GM21381 (cell line): ENCODE data around the gene DCP2.
A peak's percentile ranks its signal among the peaks of the same experiment; 100 is the strongest.

ENCODE experiments used
- ATAC-seq: cut with Tn5 transposase; IDR thresholded peaks from one replicate; pipeline ENCODE4 v1.9.1; 2021; ENCODE audit warnings: mild to moderate bottlenecking, moderate library complexity; ENCODE audit not compliant: unreplicated experiment

Gene DCP2

DNA sequence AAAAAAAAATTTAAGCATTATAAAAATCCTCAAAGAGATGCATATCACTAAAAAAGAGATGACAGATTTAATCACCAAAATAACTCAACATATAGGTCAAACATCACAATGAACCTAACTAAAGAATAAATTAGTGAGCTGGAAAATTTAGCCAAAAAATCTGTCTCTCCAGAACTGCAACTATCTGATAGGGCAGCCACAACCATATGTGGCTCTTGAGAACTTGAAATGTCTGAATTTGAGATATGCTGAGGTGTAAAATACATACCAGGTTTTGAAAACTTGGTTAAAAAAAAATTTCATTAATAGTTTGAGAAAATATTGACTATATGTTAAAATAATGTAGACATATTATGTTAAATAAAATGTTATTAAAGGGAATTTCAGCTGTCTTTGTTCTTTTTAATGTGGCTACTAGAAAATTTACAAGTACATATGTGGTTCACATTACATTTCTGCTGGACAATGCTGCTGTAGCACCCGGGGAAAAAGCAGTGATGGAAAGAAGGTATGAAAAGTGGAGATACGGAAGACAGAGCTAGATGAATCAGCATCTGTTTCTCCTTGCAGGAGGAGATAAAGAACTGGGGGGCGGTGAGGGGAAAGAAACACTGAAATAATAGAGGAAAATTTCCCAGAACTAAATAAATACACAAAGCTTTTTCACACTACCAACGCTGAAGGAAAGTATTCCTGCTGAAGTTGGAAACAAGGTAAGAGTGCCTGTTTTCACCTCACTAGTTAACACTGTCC is 66.1 kb downstream of the DCP2 start:
- ATAC-seq = no peak

- ATAC-seq = no peak
These were observed 66.9 kb downstream of the DCP2 start for GRCh38 chr5:113043491-113043931.

DNA sequence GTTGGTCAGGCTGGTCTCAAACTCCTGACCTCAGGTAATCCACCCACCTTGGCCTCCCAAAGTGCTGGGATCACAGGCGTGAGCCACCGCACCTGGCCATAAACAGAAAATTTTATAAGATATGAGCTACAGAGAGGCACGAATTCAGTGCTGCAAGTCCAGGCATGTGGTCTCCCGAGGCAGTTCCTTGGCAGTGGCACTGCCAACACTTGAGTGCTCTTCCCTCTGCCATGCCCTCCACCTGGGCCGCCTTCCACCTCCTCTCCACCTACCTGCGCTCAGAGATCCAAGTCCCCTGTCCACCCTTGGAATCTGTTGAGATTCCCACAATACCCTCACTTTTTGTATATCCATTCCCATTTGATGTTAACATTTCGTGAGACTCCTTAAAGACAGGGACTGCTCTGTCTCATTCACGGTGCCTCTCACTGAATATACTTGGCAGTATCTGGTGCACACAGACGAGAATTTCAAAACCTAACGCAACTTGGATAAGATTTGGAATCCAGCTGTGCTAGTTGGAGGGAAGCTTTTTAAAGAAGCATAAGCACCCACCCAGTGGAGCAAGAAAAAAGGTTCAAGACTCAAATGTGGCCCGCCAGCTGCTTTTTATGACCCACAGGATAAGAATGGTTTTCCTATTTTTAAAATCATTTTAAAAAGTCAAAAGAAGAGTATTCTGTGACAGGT is 68.3 kb downstream of the DCP2 start:
- no peak for ATAC-seq

DNA sequence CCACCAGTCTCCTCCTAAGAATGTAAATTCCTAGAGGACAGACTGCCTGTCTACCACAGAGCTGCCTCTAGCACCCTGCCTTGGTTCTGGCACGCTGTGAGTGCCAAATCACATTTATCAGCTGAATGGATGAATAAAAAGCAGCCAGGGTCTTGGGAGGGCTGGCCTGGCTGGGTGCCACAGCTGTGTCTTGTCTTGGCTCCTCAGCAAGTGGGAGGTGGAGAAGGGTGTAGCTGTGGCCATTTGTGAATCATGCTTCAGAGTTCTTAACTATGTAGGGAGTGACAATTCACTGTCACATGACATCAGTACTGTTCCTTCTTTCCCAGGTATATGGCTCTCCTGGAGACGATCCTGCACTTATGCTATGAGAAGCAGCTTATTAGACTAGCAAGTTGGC is 70.6 kb downstream of the DCP2 start:
- ATAC-seq = no peak

- peak; percentile 91 for ATAC-seq
These were observed 71.4 kb downstream of the DCP2 start for GRCh38 chr5:113047733-113048652.

DNA sequence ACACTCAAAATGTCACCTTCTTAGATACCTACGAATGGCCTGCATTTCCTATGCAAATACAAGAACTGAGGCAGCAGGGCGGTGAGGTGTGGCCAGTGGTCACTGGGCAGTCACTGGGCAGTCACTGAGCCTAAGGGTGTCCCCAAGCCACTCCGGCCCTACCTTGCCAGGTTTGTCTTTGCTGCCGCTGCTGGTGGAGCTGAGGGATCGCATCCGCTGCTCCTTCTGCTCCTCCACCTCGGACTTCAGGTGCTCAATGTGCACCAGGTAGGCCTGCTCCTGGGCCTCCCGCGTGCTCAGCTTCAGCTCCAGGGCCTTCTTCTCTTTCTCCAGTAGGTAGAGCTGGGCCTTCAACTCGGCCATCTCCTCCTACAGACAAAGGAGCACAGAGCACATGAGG is 72.3 kb downstream of the DCP2 start:
- ATAC-seq = no peak

DNA sequence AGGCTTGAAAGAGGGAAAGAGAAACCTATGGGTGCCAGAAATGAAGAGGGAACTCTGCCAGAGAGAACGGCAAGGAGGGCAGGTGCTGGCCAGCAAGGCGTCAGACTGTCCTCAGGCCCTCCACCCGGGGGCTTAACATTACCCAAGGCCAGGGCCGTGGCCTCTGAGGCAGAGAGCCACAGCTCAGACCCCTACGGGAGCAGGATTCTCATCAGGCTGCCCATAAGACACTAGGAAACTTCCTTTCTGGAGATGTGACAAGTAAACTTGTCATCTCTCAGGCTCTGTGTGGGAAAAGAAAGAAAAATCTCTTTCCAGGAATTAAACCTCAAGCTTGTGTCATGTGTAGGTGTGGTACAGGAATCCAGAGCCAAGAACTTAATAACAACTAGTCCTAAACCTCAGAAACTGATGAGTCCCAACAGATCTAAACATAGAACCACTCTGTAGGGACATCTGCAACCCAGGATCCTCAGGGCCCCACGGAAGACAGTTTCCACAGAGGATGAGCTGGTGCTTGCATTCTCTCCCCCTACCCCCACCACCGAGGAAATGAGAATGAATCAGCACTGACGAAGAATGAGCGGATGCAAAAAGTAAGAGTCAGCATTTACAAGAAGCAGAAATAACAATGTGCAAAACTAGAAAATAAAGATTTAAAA is 74.3 kb downstream of the DCP2 start:
- ATAC-seq = no peak

DNA sequence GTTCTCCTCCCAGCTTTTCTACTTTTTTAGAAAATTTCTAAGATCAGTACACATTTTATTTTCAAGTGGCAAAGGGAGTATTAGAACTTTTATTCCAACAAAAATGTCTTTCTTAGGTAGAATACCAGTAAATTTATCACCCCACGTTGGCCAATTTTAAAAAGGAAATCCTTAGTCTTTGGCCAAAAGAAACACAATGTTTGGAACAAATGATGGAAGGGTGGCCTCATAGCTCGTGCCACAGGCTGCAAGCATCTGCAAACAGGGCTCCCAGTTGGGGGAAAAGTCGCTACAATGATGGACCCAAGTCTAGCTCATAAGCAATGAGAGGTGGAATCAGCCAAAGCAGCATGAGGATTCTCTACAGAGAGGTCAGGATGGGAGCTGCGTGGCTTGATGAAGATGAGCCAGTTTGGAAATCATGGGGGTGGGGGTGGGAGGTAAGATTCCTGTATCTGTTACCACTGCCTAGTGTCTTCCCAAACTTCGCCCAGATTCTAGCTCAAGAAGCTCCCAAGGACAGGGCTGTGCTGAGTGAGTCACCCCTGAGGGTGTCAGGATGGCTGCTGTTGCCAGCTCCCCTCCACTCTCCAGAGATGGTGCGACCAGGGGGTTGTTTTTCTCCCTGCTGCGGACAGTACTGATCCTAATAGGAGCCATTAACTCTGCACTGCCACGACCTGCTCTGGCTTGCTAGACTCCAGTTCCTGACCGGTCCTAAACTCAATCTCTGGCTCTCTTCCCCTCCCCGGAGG is 75.6 kb downstream of the DCP2 start:
- no peak for ATAC-seq

GRCh38 chr5:113053511-113053995 is 77.0 kb downstream of the DCP2 start:
- no peak for ATAC-seq

DNA sequence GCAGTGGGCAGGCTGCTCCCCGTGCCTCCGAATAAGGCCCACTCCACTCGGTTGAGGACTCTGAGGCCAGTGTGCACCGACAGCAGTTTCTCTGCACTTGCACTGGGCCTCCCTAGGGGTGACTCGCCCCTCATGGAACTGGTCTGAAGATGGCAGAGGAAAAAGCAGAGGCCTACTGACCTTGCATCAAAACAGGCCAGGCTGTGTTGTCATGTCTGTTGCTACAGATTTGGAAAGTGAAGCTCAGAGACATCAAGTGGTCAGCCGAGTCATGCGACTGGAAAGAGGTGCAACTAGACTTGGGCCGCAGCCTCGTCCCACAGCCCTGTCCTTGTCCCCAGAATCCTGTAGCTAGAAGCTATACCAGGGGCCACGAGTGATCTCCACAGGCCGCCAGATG is 78.3 kb downstream of the DCP2 start:
- ATAC-seq = no peak

GRCh38 chr5:113056988-113057387 is 80.4 kb downstream of the DCP2 start:
- ATAC-seq = no peak

DNA sequence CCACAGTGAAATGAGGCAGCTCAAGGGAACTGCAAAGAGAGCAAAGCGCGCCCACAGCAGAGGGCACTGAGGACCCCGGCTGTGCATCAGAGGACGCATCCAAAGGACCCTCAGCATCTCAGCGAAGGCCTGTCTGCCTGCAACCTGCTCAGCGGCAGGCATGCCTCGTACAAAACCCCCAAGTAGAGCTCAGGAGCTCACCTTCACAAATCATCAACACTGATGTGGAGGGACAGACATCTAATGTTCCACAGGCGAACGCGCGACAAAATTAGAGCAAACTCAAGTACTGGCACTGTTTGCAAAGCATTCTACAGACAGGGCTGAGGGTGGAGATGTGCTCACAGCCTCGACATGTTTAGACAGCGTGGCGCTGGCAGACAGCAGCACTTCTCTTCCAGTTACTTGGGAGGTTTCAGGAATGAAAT is 81.0 kb downstream of the DCP2 start:
- ATAC-seq = no peak

GRCh38 chr5:113058269-113058668 is 81.7 kb downstream of the DCP2 start:
- no peak for ATAC-seq

DNA sequence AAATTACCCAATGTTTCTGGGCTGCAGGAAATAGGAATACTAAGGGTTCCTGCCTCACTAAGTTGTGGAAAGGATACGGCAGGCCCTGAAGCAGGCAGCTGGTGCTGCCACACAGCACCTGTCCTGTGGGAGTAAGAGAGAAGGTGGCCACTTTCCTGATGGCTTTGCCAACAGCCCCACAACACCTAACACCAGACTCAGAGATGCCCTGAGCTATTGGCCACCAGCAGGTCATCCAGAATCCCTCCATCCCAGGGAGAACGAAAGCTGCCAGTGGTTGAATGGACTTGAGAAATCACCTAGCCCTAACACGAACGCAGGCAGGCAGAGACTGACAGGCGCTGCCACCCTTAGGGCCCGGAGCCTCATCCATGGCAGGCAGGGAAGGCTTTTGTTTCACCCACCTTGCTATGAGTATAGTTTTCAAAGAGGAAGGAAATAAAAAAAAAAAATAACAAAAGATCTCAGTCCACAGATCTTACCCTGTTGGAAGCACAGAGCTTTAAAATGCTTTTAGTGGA is 82.2 kb downstream of the DCP2 start:
- no peak for ATAC-seq

GRCh38 chr5:113059232-113060040 is 82.8 kb downstream of the DCP2 start:
- no peak for ATAC-seq

DNA sequence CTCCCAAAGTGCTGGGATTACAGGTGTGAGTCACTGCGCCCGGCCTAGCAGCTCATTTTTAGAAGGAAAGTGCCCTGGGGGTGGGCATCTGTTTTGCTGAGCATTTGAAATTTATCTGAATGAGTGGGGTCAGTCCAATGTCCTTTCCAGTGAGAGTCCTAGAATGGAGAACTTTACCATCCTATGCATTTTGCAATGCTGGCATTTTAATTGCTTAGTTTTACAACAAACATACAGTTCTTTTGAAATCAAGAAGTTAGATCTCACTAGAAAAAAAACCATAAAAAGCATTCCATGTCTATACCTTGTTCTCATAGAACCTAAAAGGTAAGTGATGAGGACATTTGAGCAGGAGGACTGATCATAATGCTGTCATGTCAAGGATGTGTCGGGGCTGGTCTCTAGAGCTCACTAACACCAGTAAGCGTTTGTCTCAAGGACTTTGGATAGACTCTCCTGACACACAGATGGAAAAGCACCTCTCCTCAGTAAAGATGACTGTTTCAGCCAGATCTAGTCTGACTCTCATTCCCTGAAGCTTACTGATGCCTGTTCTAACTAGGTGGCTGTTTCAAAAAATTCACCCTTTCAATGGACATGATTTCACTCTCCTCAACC is 83.9 kb downstream of the DCP2 start:
- ATAC-seq = no peak

DNA sequence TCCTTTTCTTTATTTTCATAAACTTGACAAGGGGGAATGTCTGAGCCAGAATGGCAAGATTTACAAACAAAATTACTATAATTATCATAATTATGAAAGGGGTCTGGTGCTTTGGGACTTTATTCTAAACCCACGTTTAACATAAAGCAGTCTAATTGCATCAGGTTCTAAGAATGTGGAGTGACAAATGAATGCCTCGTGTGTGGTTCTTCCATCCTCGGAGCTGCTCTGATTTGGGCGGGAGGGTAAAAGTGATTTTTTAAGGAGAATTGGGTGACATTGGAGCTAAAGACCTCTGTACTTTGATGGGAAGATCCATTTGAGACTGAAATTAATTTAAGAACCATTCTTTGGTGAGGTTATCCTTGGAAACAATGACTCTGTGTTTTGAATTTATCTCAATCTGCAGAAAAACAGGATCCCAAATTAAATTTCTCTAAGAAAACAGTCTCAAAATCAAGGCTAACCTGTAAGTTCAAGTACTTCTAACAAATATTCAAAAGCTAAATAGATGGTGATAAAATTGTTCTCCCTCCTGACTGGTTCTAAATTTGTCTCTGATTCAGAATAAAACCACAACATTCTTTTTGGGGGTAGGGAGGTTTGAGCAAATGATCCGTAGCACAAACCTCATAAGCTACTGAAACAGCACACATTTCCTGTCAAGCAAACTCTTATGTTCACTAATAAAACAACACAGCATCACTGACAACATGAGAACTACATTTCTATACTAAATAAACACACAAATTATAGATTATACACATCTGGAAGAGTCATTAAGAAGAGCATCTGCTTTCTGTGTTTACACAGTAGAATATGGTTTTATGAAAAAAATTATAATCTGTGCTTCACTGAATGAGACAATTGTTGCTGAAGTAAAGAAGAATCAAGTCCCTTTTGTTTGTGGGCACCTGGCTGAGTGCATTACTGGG is 85.5 kb downstream of the DCP2 start:
- no peak for ATAC-seq
